ENCODE data around the gene COQ4.
"Not testable (repeated sequence)": the region's sequence is repeated elsewhere in the genome, so short reads cannot be mapped to it uniquely, and the experiment has no call there.

Gene COQ4

DNA sequence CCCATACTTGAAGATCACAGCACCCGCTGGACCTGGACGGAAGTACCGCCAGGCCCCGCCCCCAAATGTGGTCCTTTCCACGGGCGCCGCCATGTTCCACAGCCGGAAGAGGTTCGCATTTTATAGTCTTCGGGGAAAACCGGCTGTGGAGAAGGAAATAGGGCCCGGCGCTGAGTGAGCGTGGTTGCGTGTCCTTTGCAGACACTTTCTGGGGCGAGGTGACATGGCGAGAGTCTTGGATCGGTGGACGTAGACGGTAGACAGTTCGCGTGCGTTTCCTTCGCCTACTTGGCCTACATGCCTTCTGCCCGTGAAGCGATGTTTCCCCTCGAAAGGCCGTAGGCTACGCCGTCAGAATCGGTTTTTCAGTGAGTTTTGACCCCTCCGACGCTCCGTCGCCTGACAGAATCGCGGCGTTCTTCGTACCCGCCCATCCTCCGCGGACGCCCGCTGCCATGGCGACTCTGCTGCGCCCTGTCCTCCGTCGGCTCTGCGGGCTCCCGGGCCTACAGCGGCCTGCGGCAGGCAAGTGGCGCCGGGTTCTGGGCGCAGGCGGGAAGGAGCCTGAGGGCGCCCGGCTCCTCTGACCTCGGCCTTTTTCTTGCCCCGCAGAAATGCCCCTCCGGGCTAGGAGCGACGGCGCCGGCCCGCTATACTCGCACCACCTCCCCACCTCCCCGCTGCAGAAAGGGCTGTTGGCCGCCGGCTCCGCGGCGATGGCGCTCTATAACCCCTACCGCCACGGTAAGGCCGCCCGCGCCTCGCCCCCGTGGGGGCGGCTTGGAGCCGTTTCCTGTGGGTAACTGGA is at the start of gene COQ4, which contains the start of gene TRUB2:
TSS of gene COQ4 (plus strand) at position 436 of the 808 bp plus-strand sequence. CDS start at position 456, 20 bp downstream.
TSS of gene TRUB2 (minus strand) at position 44 of the 808 bp plus-strand sequence. CDS start at position 5, 39 bp downstream.
- peak; percentile 95 for DNase-seq

DNA sequence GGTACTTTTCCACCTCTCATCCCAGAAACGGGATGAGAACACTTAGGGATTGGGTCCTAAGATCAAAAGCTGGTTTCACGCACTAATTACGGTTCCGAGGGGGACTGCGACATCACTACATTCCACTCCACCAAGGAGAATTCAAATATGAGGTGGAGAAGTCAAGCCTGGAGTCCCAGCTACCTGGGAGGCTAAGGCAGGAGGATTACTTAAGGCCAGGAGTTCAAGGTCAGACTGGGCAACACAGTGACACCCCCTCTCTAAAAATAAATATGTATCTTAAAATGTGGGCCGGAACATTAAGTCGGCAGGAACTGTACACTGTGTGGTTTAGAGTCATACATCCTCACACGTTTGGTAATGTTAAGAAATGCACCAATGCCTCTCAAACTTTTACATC is 48.4 kb upstream of the COQ4 start:
- DNase-seq = no peak

DNA sequence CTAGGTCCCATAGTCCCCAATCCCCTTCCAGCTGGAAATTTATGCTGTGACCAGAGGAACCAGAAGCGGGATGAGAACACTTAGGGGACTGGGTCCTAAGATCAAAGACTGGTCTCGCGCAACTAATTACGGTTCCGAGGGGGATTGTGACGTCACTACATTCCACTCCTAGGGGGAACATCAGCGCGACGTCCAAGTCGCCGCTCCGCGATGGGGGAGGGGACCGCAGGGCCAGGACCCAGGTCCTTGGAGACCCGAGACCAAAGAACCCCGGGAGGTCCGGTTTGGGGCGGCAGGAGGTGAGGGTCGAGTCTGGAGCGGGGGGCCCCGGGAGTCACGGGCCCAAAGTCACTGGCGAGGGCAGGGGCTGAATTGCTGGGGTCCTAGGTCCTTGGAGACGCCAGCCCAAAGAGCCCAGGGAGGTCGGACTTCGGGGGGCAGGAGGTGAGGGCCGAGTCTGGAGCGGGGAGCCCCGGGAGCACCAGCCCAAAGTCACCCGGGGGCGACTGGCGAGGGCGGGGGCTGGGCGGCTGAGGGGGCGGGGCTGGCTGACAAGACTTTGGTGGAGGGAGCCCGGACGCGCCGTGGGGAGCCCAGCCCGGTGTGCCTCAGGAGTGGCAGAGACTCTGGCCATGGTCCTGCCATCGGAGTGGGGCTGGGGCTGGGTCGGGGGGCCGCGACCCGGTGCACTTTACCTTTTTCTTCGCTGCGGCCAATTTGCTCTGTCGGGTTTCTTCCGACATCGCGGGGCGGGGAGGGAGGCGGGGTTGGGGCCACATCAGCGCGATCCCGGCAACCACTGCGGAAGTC is 47.2 kb upstream of the COQ4 start, which contains the start of gene GOLGA2:
TSS of gene GOLGA2 (minus strand) at position 810 of the 810 bp plus-strand sequence. CDS start at position 779, 31 bp downstream.
- no peak for DNase-seq

DNA sequence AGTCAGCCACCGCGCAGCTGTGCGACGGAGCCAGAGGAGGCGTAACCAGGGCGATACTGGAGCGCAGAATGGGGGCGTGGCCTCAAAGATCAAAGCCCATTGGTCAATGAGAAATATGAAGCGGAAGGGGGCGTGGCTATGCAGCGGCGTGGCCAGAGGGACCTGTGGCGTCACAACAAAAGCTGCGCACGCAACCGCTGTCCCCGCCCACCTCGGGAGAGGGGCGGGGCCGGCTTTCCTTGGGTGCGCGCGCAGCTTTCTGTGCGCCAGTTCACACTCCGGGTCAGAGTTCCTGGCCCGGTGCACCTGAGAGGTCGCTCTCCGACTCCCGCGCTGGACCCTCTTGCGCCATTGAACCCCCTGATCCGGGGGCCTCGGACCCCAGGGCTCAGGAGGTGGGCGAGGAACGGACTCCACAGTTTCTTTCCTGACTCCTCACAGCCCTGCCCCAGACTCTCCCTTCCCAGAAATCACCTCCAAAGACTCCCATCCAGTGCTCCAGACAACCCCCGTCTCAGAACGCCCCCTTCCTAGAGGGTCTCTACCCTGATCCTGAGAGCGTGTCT is 46.5 kb upstream of the COQ4 start, which contains the start of gene SWI5:
TSS of gene SWI5 (plus strand) at position 269 of the 566 bp plus-strand sequence.
- peak; percentile 99 for DNase-seq

DNA sequence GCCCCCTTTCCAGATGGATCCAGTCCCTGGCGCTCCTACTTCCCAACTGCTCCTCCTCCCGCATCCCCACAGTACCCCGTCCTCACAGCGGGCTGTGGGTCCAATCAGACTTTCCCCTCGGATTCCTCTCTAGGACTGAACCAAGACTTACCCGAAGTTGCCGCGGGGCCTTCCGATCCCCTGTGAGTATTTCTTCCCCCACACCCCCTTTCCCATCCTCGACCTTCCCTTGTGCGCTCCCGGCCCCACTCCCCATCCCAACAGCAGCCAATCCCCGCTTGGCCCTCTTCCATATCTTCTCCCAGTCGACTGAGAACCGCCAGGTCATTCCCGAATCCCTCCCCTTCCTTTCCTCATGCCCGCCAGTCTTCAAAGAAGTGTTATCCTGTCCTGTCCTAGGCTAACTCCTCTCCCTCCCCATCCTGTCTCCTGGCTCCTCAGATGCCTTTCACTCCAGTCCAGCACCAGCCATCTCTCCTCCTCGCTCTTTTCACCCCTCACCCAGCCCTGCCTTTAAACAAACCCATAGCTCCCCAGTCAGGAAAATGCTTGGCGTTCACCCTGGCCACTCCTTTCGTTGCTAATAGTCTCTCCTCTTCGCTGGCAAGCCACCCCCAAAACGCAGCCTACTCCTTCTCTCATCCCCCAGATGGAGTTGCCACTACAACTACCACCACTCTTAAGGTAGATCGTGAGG is 45.9 kb upstream of the COQ4 start:
- no peak for DNase-seq

DNA sequence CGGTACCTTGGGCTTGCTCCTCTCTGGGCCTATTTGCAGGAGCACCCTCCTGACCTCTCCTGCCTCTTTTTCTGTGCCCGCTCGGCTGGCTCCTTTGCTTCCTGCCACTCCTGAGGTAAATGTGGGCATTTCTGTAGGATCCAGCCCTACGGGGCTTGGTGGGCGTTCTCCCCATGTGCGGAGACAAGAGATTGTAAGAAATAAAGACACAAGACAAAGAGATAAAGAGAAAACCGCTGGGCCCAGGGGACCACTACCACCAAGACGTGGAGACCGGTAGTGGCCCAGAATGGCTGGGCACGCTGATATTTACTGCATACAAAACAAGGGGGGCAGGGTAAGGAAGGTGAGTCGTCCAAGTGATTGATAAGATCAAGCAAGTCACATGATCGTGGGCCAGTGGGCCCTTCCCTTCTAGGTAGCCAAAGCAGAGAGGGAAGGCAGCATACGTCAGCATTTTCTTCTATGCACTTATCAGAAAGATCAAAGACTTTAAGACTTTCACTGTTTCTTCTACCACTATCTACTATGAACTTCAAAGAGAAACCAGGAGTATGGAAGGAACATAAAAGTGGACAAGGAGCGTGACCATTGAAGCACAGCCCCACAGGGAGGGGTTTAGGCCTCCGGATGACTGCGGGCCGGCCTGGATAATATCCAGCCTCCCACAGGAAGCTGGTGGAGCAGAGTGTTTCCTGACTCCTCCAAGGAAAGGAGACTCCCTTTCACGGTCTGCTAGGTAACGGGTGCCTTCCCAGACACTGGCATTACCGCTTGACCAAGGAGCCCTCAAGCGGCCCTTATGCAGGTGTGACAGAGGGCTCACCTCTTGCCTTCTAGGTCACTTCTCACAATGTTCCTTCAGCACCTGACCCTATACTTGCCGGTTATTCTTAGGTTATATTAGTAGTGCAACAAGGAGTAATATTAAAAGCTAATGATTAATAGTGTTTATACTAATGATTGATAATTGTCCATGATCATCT is 43.3 kb upstream of the COQ4 start:
- not testable (repeated sequence) for DNase-seq

DNA sequence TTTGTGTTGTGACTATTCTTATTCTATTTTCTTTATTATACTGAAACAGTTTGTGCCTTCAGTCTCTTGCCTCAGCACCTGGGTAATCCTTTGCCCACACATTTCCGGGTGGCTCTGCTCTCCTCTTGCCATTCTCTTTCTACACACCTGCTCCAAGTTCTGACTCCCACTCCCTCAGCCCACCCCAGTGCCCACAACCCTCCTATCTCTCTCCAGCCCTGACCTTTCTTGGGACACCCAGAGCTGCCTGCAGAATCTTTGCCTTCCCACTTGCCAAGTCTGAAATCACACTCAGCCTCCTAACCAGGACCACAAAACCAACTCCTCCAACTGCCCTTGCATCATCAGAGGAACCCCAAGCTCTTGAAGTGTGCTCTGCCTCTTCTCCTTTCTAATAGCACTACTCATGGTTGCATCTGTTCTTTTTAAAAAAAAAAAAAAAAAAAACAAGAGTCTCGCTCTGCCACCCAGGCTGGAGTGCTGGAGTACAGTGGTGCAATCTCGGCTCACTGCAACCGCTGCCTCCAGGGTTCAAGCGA is 42.5 kb upstream of the COQ4 start:
- no peak for DNase-seq

DNA sequence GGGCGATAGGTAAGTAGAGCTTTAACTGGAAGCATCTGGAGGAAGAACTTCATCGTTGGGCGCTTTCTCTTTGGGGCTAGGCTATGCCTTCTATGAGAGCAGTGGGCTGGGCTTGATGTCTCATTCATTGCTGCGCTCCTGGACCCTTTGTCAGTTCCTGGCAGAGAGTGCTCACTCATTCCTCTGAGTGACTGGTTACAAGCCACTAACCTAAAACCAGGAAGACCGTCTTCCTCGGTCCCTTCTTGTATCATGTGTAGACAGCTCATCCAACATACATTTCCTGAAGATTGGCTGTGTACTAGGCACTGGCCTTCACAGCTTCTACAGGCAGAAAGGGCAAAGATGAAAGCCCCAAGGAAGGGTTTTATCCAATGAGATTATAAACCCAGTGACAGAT is 40.1 kb upstream of the COQ4 start:
- DNase-seq = no peak

DNA sequence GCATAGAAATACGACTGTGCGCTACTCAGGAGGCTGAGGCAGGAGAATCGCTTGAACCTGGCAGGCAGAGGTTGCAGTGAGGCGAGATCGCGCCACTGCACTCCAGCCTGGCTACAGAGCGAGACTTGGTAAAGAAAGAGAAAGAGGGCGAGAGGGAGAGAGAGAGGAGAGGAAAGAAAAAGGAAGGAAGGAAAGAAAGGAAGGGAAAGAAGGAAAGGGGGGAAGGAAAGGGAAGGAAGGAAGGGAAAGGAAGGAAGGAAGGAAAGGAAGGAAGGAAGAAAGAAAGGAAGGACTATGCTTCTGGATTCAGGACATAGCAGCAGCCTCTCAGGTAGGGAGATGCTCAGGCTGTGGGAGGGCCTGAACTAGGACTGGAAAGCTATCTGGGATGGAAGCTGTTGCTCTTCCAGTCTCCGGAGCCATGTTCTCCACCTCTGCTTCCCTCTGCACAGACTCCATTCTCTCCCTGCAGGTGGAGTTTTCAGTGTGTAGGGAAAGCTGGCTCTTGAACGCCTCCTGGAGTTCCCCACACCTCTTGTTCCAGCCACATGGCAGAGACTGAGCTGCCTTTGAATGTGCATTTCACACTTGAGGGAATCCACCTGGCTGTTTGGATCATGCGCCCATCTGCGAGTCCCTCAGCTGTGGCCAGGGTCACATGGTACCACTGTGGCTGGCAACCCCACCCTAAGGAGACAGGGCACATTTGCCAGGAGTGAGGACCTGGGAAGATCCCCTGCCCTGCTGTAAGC is 37.4 kb upstream of the COQ4 start:
- DNase-seq = no peak

DNA sequence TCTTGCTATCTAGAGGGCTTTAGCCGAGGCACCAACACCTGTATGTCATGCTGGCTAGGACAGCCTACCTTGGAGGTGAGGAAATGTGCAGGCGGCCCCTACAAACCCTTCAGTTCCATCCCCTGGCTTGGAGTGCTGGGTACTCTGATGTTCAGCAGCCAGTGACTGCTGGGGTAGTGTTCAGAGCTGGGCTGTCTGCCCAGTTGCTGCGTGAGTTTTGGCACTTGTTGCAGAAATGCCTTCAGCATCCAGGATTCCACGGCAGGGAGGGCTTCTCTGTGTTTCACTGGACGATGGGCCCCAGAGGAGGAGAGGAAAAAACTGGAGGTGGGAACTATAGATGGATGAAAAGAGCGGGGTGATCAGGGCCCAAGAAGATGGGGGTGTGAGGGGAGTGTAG is 36.2 kb upstream of the COQ4 start:
- DNase-seq = no peak

DNA sequence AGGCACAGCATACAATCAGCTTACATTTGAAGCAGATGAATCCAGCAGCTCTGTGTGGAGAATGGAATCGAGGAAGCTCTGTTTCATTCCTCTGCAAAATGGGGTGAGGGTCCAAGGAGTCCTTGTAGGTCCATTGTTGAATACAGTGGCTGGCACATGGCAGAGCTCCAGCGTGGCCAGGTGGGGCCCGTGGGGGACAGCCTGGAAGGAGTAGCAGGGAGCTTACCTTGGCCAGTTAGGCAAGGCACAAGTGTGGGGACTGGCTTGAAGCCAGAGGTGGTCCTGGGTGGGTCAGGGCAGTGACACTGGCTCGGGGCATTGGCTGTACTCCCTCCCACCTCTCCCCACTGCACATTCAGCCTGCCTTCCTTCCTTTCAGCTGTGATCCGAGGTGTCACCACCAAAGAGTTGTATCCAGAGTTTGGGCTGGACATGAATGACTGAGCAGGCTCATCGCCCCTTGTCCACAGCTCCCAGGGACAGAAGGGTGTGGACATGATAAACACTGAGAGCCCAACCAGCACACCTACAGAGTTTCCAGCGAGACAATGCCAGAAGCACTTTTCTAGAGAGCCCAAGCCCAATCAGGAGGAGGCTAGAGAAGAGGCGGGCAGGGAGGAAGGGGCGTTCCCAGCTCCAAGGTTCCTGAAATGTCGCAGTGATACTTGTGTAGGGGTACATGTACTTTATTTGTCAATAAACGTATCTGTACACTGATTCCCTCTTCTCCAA is 34.2 kb upstream of the COQ4 start:
- DNase-seq = no peak

DNA sequence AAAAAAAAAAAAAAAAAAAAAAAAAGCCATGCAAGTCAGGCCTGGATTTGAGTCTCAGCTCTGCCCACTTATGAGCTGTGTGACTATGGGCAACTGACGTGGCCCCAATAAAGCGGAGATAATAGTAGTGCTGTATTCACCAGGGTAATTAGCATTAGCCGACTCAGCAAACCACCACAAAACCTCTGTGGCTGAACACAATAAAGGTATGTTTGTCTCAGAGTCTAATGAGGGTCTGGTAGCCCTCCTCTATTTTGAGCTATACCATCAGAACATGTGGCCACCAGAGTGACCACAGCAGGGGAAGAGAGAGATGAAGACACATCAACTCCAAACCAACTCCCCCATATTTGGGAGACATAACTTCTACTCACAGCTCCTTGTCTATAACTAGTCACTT is 30.6 kb upstream of the COQ4 start:
- DNase-seq = no peak

DNA sequence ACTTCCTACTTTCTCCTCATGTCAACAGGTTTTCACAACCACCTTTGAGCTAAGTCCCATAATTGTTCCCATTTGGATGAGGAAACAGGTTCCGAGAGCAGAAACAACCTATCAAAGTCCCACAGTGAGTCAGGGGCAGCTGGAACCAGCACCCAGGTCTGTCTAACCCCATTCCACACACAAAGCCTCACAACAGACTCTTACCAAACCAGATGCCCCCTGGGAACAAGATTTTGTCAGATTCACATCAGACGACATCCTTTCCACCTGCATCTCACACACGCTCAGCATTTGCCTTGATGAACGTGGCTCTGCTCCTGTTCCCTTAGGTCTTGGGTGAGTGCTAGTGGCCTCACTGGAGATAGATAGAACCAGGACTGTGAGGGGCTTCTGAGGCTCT is 29.5 kb upstream of the COQ4 start:
- DNase-seq = no peak

DNA sequence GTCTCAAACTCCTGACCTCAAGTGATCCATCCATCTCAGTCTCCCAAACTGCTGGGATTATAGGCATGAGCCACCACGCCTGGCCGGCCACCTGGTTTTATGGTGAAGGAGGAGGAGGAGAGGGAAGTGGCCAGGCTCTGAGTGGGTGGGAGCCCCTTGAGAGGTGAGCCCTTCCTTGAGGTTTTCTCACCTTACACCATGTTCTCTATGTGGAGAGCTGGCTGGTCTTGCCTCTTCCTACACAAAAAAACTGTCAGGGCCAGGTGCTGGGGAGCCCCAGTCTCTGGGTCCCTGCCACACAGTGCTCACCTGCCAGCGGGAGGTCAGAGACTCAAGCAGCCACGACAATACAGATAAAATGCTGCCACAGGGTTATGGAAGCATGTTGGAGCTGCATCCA is 28.5 kb upstream of the COQ4 start:
- DNase-seq = no peak

DNA sequence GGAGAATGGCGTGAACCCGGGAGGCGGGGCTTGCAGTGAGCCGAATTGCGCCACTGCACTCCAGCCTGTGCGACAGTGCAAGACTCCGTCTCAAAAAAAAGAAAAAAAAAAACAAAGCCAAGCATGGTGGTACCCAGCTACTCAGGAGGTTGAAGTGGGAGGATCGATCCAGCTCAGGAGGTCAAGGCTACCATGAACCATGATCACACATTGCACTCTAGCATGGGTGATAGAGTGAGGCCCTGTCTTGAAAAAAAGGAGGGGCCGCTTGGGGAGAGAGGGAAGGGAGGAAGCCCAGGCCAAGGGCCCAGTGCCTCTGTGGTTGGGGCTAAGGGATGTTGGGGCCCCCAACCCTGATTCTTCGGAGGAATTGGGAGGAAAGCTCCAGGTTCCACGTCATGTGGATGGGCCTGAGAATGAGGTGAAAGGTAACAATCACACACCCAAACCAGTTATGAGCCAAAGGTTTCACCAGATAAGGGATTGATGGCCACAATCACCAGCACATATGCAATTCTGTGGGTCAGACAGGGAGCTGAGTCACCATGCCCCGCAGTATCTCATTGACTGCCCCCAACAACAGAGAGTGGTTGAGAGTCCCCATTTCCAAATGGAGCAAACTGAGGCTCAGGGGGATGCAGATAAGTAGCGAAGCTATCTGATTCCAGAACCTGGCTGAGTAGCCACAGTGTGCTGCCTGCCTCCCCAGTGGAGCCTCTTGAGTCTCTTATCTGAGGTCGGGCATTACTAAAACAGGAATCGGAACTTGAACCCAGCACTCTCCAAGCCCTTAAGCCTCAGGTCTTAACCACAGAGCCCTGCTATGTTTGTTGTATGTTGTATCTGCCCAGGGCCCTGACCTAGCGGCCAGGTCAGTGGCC is 26.1 kb upstream of the COQ4 start:
- peak; percentile 82 for DNase-seq

DNA sequence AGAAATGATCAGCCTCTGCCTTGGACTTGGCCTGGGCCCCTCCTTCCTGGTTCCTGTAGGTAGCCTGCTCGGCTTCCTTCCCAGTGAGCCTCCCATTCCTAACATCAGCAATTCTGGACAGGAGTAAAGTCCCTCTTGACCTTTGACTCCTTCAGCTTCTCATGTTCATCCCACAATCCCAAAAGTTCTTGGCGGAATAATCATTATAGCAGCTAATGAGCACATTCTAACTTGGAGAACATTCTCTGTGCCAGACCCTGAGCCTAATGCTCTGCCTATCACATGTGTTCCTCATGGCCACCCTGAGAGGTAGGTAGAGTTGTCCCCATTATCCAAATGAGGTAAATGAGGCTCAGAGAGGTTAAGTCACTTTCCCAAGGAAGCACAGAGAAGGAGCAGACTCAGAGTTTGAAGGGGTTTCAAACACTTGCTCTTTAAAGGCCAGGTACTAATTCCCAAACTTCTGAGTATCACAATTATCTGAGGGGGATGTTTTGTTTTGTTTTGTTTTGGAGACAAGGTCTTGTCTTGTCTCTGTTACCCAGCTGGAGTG is 25.3 kb upstream of the COQ4 start:
- DNase-seq = no peak

DNA sequence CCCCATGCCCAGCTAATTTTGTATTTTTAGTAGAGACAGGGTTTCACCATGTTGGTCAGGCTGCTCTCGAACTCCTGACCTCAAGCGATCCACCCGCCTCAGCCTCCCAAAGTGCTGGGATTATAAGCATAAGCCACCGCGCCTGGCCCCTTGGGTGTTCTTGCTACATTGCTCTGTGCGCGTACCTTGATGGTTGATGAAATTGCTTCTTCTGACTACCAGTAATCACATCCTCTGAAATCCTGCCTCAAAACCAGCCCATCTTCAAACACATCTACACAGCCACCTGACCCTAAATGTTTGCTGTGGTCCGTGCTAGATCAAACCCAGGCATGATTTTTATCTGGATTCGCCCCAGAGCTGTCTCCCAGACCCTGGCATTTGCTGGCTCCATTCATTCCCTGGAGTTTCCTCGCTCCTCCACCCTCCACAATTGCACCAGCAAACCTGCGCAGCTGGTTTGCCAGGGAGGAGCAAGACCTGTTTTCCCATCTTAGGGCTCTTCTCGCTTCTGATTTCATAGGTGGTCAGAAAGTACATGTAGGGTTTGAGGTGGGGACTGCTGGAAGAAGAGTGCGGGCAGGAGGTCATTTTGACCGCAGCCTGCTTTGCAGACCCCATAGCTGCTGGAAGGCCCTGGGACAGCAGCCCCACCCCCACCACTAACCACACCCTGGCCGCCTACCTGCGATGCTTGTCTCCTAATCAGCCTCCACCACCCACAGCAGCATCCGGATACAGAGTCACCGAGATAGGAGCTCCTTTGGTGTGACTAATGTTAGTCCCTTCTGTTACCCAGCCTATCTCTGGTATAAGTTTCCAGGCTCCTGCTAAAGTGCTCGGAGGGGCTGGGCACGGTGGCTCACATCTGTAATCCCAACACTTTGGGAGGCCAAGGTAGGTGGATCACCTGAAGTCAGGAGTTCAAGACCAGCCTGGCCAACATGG is 23.8 kb upstream of the COQ4 start:
- DNase-seq = no peak

Data from hematopoietic multipotent progenitor cell treated with erythropoietin and hydrocortisone succinate and interleukin-3 and kit ligand, for 8 days (in vitro differentiated cells).